ENCODE data around the gene PSD4.

- TF ChIP-seq CTCF (IDR thresholded peaks at IDR 0.05; ENCODE audit: low read length) (no peak), EZH2phosphoT487 (IDR thresholded peaks at IDR 0.05; ENCODE audit: low read length) (no peak)
Measured at GRCh38 chr2:113252047-113252590, 78.3 kb downstream of the PSD4 start.
